Colon (tissue), 2 donors: Measurements from ENCODE around the gene SWSAP1.
"Not testable (repeated sequence)": the region's sequence is repeated elsewhere in the genome, so short reads cannot be mapped to it uniquely, and the experiment has no call there.

ENCODE experiments used
- FAIRE-seq: peaks from 2 replicates; lab custom pipeline; 2012; peaks lifted over from hg19 to GRCh38; lab: Jason Lieb, UNC
- donor health status: control.
- donor health status: control.

The SWSAP1 gene

GRCh38 chr19:11379269-11379845 is 4.9 kb downstream of the SWSAP1 start:
- FAIRE-seq, result not testable (repeated sequence)

GRCh38 chr19:11379857-11380350 is 5.4 kb downstream of the SWSAP1 start:
- no peak for FAIRE-seq

GRCh38 chr19:11380653-11381537 is 6.4 kb downstream of the SWSAP1 start:
- FAIRE-seq, result no peak

GRCh38 chr19:11382898-11383705 is 8.6 kb downstream of the SWSAP1 start:
- FAIRE-seq, result no peak

- no peak for FAIRE-seq
Measured at GRCh38 chr19:11383706-11384048, 9.2 kb downstream of the SWSAP1 start.

- no peak for FAIRE-seq
Measured at GRCh38 chr19:11384778-11385129, 10.3 kb downstream of the SWSAP1 start.

GRCh38 chr19:11387162-11388034 is 12.9 kb downstream of the SWSAP1 start:
- FAIRE-seq, result no peak

- FAIRE-seq, result no peak
Measured at GRCh38 chr19:11390359-11390758, 15.9 kb downstream of the SWSAP1 start.

- FAIRE-seq, result no peak
Measured at GRCh38 chr19:11390933-11391680, 16.6 kb downstream of the SWSAP1 start.

- no peak for FAIRE-seq
Measured at GRCh38 chr19:11397089-11397610, 22.7 kb downstream of the SWSAP1 start.

GRCh38 chr19:11399667-11400066 is 25.2 kb downstream of the SWSAP1 start:
- FAIRE-seq, result no peak

- FAIRE-seq, result no peak
Measured at GRCh38 chr19:11400798-11401197, 26.3 kb downstream of the SWSAP1 start.

GRCh38 chr19:11401808-11402543 is 27.5 kb downstream of the SWSAP1 start:
- no peak for FAIRE-seq

- FAIRE-seq, result no peak
Measured at GRCh38 chr19:11404588-11405222, 30.2 kb downstream of the SWSAP1 start.

- FAIRE-seq, result no peak
Measured at GRCh38 chr19:11405846-11406643, 31.6 kb downstream of the SWSAP1 start.

GRCh38 chr19:11406703-11407236 is 32.3 kb downstream of the SWSAP1 start:
- not testable (repeated sequence) for FAIRE-seq

GRCh38 chr19:11408591-11408990 is 34.1 kb downstream of the SWSAP1 start:
- no peak for FAIRE-seq

GRCh38 chr19:11410682-11411081 is 36.2 kb downstream of the SWSAP1 start:
- FAIRE-seq, result no peak
